DOHH2 (cell line): ENCODE data around the gene AP2M1.

Experiments
- H3F3A ChIP-seq: fragments of 200-600 bp; sonication (generic), shearing (Covaris generic); 2 replicates; pipeline ENCODE4 v1.6.0; 2016; ENCODE audit warnings: antibody characterized with exemption, mild to moderate bottlenecking; ENCODE audit not compliant: control insufficient read depth, insufficient read depth
- H3K27ac ChIP-seq: fragments of 200-600 bp; sonication (generic); 2 replicates; pipeline ENCODE4 v1.5.1; 2014; ENCODE audit warnings: low read depth, mild to moderate bottlenecking, low read length, moderate library complexity
- H3K27me3 ChIP-seq: fragments of 200-600 bp; sonication (generic); 2 replicates; pipeline ENCODE4 v1.6.1; 2014; ENCODE audit warnings: mild to moderate bottlenecking, low read length, mixed read lengths; ENCODE audit not compliant: control insufficient read depth
- H3K36me3 ChIP-seq: fragments of 200-600 bp; sonication (generic); 2 replicates; pipeline ENCODE4 v1.6.1; 2014; ENCODE audit warnings: mild to moderate bottlenecking, low read length, moderate library complexity, mixed read lengths; ENCODE audit not compliant: control insufficient read depth
- H3K4me1 ChIP-seq: fragments of 200-600 bp; sonication (generic); 2 replicates; pipeline ENCODE4 v1.6.1; 2014; ENCODE audit warnings: mild to moderate bottlenecking, low read length, mixed read lengths; ENCODE audit not compliant: control insufficient read depth
- H3K4me2 ChIP-seq: fragments of 200-600 bp; sonication (generic); 2 replicates; pipeline ENCODE4 v1.6.0; 2014; ENCODE audit warnings: mild to moderate bottlenecking, low read length, moderate library complexity
- H3K4me3 ChIP-seq: fragments of 200-600 bp; sonication (generic); 2 replicates; pipeline ENCODE4 v1.5.1; 2014; ENCODE audit warnings: mild to moderate bottlenecking, low read length, mixed read lengths
- H3K79me2 ChIP-seq: fragments of 200-600 bp; sonication (generic); 2 replicates; pipeline ENCODE4 v1.6.1; 2014; ENCODE audit warnings: mild to moderate bottlenecking, low read length, mixed read lengths; ENCODE audit not compliant: control insufficient read depth
- H3K9me2 ChIP-seq: fragments of 200-600 bp; sonication (generic); replicated peaks from 2 replicates; pipeline ENCODE4 v1.6.1; 2014; ENCODE audit warnings: mild to moderate bottlenecking, low read length, mixed read lengths; ENCODE audit not compliant: control insufficient read depth
- H3K9me3 ChIP-seq: fragments of 200-600 bp; sonication (generic); 2 replicates; pipeline ENCODE4 v1.6.1; 2014; ENCODE audit warnings: antibody characterized with exemption, low read length, mixed read lengths; ENCODE audit not compliant: control insufficient read depth, insufficient read depth
- H4K20me1 ChIP-seq: fragments of 200-600 bp; sonication (generic); 2 replicates; pipeline ENCODE4 v1.6.0; 2014; ENCODE audit warnings: low read depth, mild to moderate bottlenecking, antibody characterized with exemption, low read length, moderate library complexity; ENCODE audit not compliant: control insufficient read depth, insufficient read depth
- EZH2phosphoT487 ChIP-seq: fragments of 200-600 bp; sonication (generic); IDR thresholded peaks from 2 replicates; pipeline ENCODE4 v1.6.1; 2017; ENCODE audit warnings: borderline replicate concordance, mild to moderate bottlenecking, antibody characterized with exemption, low read length, moderate library complexity, mixed read lengths
- TF ChIP-seq, protein P1 (sequence below): fragments of 200-600 bp; sonication (generic); IDR thresholded peaks from one replicate; pipeline ENCODE4 v1.5.1; 2014; ENCODE audit warnings: antibody characterized with exemption, mild to moderate bottlenecking, low read depth, low read length; ENCODE audit not compliant: poor library complexity, severe bottlenecking

Gene AP2M1

GRCh38 chr3:184175506-184175905, 851 bp downstream of the AP2M1 start:
- peak overlapping the region; percentile 96 for H3K4me3 ChIP-seq
- H3K36me3 ChIP-seq = peaks cover 56% of the 10 kb centered on the region
- H3K9me2 ChIP-seq = no peaks in the 10 kb centered on the region
- no peaks in the 10 kb centered on the region for H3K27me3 ChIP-seq
- peaks cover 28% of the 10 kb centered on the region for H3K79me2 ChIP-seq
- no peaks in the 10 kb centered on the region for H3K9me3 ChIP-seq
- H3K27ac ChIP-seq = no peak overlapping the region
- TF ChIP-seq, protein P1, sequence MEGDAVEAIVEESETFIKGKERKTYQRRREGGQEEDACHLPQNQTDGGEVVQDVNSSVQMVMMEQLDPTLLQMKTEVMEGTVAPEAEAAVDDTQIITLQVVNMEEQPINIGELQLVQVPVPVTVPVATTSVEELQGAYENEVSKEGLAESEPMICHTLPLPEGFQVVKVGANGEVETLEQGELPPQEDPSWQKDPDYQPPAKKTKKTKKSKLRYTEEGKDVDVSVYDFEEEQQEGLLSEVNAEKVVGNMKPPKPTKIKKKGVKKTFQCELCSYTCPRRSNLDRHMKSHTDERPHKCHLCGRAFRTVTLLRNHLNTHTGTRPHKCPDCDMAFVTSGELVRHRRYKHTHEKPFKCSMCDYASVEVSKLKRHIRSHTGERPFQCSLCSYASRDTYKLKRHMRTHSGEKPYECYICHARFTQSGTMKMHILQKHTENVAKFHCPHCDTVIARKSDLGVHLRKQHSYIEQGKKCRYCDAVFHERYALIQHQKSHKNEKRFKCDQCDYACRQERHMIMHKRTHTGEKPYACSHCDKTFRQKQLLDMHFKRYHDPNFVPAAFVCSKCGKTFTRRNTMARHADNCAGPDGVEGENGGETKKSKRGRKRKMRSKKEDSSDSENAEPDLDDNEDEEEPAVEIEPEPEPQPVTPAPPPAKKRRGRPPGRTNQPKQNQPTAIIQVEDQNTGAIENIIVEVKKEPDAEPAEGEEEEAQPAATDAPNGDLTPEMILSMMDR = no peak
- no peak for TF ChIP-seq EZH2phosphoT487
- H3F3A ChIP-seq = peaks cover 10% of the 10 kb centered on the region
- H3K4me1 ChIP-seq = peaks cover 26% of the 10 kb centered on the region
- H4K20me1 ChIP-seq = no peaks in the 10 kb centered on the region
- peak overlapping the region; percentile 85 for H3K4me2 ChIP-seq

GRCh38 chr3:184175981-184176376, 1.3 kb downstream of the AP2M1 start:
- Histone ChIP-seq H3K27me3 (no peaks in the 10 kb centered on the region), H4K20me1 (no peaks in the 10 kb centered on the region), H3K4me3 (peak overlapping the region; percentile 96), H3K9me2 (no peaks in the 10 kb centered on the region), H3K36me3 (peaks cover 57% of the 10 kb centered on the region), H3K4me2 (peak overlapping the region; percentile 85), H3K79me2 (peaks cover 28% of the 10 kb centered on the region), H3K27ac (no peak overlapping the region), H3K4me1 (peaks cover 26% of the 10 kb centered on the region), H3F3A (peaks cover 10% of the 10 kb centered on the region), H3K9me3 (no peaks in the 10 kb centered on the region)
- TF ChIP-seq EZH2phosphoT487 = no peak
- TF ChIP-seq, protein P1 = no peak

- Histone ChIP-seq H3F3A (peaks cover 10% of the 10 kb centered on the region), H3K4me3 (peak overlapping the region; percentile 96), H3K4me1 (peaks cover 26% of the 10 kb centered on the region), H3K27ac (no peak overlapping the region), H4K20me1 (no peaks in the 10 kb centered on the region), H3K9me2 (no peaks in the 10 kb centered on the region), H3K9me3 (no peaks in the 10 kb centered on the region), H3K27me3 (no peaks in the 10 kb centered on the region), H3K36me3 (peaks cover 58% of the 10 kb centered on the region), H3K79me2 (peaks cover 28% of the 10 kb centered on the region), H3K4me2 (peak overlapping the region; percentile 85)
- TF ChIP-seq, protein P1 = no peak
- no peak for TF ChIP-seq EZH2phosphoT487
These were observed 2.0 kb downstream of the AP2M1 start for GRCh38 chr3:184176377-184177330.
